Suprapubic skin (tissue), 3 donors: ENCODE results near the gene TLR10.

ENCODE experiments used
- POLR2A ChIP-seq, 2 donors: fragments of 450-650 bp; IDR thresholded peaks; one replicate each; pipeline ENCODE4 v1.6.1; 2017; ENCODE audit warnings: antibody characterized with exemption in 2 of 2, mild to moderate bottlenecking in 2 of 2, moderate library complexity in 2 of 2
- TF ChIP-seq, protein P1 (sequence below), 2 donors: fragments of 200-600 bp in 1 of 2; fragments of 450-650 bp in 1 of 2; sonication (generic) in 1 of 2; IDR thresholded peaks; one replicate each; pipeline ENCODE4 v1.5.1; 2016 to 2019; ENCODE audit warnings: antibody characterized with exemption in 2 of 2, mild to moderate bottlenecking in 1 of 2, moderate library complexity in 1 of 2

DNA sequence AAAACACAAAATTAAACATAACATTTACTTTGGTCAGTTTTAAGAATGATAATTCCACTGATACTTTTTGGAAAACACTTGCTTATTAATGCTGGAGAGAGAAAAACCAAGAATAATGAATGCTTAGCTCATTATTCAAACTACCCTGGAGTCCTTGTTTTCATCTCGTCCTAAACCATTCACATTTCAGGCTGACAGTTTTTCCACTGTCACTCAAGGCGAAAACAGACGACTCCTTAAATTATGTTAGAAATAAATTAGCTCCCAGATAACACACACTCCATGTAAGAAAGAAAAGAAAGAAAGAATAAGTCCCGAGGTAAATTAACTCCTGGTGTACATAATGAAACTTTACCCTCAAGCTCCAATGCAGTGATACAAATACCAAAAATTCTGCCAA, 33.5 kb downstream of the TLR10 start:
- TF ChIP-seq, protein P1, sequence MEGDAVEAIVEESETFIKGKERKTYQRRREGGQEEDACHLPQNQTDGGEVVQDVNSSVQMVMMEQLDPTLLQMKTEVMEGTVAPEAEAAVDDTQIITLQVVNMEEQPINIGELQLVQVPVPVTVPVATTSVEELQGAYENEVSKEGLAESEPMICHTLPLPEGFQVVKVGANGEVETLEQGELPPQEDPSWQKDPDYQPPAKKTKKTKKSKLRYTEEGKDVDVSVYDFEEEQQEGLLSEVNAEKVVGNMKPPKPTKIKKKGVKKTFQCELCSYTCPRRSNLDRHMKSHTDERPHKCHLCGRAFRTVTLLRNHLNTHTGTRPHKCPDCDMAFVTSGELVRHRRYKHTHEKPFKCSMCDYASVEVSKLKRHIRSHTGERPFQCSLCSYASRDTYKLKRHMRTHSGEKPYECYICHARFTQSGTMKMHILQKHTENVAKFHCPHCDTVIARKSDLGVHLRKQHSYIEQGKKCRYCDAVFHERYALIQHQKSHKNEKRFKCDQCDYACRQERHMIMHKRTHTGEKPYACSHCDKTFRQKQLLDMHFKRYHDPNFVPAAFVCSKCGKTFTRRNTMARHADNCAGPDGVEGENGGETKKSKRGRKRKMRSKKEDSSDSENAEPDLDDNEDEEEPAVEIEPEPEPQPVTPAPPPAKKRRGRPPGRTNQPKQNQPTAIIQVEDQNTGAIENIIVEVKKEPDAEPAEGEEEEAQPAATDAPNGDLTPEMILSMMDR (IDR thresholded peaks at IDR 0.05): no peak
- no peak for TF ChIP-seq POLR2A (IDR thresholded peaks at IDR 0.05)
